DND-41 (cell line): ENCODE measurements around the gene DLAT.

Experiments used
- ATAC-seq: fragments of 200-7000 bp; cut with Tn5 transposase; 3 replicates; pipeline ENCODE4 v1.9.1; 2021; ENCODE audit warnings: low read depth; ENCODE audit not compliant: insufficient read depth
- DNase-seq: peaks from one replicate; pipeline ENCODE4 v3.0.0-alpha.2; 2020
- H2AFZ ChIP-seq: 2 replicates; pipeline ENCODE4 v1.6.0; 2012; ENCODE audit warnings: low read depth, low read length
- H3K27ac ChIP-seq: 2 replicates; pipeline ENCODE4 v1.5.1; 2012; ENCODE audit warnings: low read length, inconsistent platforms
- H3K27me3 ChIP-seq: fragments of 200-600 bp; sonication (generic); 2 replicates; pipeline ENCODE4 v1.6.0; 2012; ENCODE audit warnings: low read length, mild to moderate bottlenecking, inconsistent platforms; ENCODE audit not compliant: insufficient read depth, poor library complexity
- H3K36me3 ChIP-seq: 2 replicates; pipeline ENCODE4 v1.5.1; 2012; ENCODE audit warnings: low read length, inconsistent platforms; ENCODE audit not compliant: insufficient read depth
- H3K4me1 ChIP-seq: 2 replicates; pipeline ENCODE4 v1.5.1; 2012; ENCODE audit warnings: mild to moderate bottlenecking, low read length; ENCODE audit not compliant: insufficient read depth
- H3K4me2 ChIP-seq: 2 replicates; pipeline ENCODE4 v1.6.0; 2012; ENCODE audit warnings: mild to moderate bottlenecking, moderate library complexity, low read length, inconsistent platforms; ENCODE audit not compliant: insufficient read depth
- H3K4me3 ChIP-seq, 2 experiments: fragments of 200-600 bp in 1 of 2; shearing (Covaris generic) in 1 of 2; 2 replicates each; pipeline ENCODE4 v1.5.1; 2012 to 2016; ENCODE audit warnings: inconsistent platforms in 2 of 2, low read length in 2 of 2, mild to moderate bottlenecking in 2 of 2, low read depth in 1 of 2, moderate library complexity in 1 of 2
- H3K79me2 ChIP-seq: 2 replicates; pipeline ENCODE4 v1.6.0; 2012; ENCODE audit warnings: low read length, inconsistent platforms; ENCODE audit not compliant: insufficient read depth
- H3K9ac ChIP-seq: 2 replicates; pipeline ENCODE4 v1.6.0; 2012; ENCODE audit warnings: low read depth, mild to moderate bottlenecking, inconsistent platforms, low read length, moderate library complexity
- H3K9me3 ChIP-seq: 2 replicates; pipeline ENCODE4 v1.5.1; 2012; ENCODE audit warnings: low read length, moderate library complexity, mild to moderate bottlenecking, inconsistent platforms; ENCODE audit not compliant: insufficient read depth, severe bottlenecking
- H4K20me1 ChIP-seq: 2 replicates; pipeline ENCODE4 v1.6.0; 2012; ENCODE audit warnings: low read length; ENCODE audit not compliant: insufficient read depth
- EZH2 ChIP-seq: IDR thresholded peaks from 3 replicates; pipeline ENCODE4 v1.6.1; 2012; ENCODE audit warnings: borderline replicate concordance, low read depth, mild to moderate bottlenecking, moderate library complexity, low read length, inconsistent platforms; ENCODE audit not compliant: severe bottlenecking
- TF ChIP-seq, protein P1 (sequence below): IDR thresholded peaks from 2 replicates; pipeline ENCODE4 v1.5.1; 2012; ENCODE audit warnings: borderline replicate concordance, low read length, moderate library complexity, mild to moderate bottlenecking; ENCODE audit not compliant: poor library complexity, severe bottlenecking; ENCODE audit errors: extremely low read depth

Gene DLAT

GRCh38 chr11:112049777-112050176 lies 24.6 kb downstream of the DLAT start:
- Histone ChIP-seq H3K4me1 (no peaks in the 10 kb centered on the region), H3K4me2 (no peak overlapping the region), H3K79me2 (peaks cover 4% of the 10 kb centered on the region; the same call in 1 of the 2 replicates), H2AFZ (no peak overlapping the region), H3K27ac (no peak overlapping the region), H3K9me3 (no peaks in the 10 kb centered on the region), H3K4me3 (no peak overlapping the region), H3K27me3 (no peaks in the 10 kb centered on the region), H4K20me1 (no peaks in the 10 kb centered on the region), H3K36me3 (peaks cover 80% of the 10 kb centered on the region), H3K9ac (no peak overlapping the region)
- TF ChIP-seq, protein P1, sequence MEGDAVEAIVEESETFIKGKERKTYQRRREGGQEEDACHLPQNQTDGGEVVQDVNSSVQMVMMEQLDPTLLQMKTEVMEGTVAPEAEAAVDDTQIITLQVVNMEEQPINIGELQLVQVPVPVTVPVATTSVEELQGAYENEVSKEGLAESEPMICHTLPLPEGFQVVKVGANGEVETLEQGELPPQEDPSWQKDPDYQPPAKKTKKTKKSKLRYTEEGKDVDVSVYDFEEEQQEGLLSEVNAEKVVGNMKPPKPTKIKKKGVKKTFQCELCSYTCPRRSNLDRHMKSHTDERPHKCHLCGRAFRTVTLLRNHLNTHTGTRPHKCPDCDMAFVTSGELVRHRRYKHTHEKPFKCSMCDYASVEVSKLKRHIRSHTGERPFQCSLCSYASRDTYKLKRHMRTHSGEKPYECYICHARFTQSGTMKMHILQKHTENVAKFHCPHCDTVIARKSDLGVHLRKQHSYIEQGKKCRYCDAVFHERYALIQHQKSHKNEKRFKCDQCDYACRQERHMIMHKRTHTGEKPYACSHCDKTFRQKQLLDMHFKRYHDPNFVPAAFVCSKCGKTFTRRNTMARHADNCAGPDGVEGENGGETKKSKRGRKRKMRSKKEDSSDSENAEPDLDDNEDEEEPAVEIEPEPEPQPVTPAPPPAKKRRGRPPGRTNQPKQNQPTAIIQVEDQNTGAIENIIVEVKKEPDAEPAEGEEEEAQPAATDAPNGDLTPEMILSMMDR, result no peak
- TF ChIP-seq EZH2, result no peak
- DNase-seq, result no peak
- no peak for ATAC-seq

GRCh38 chr11:112050721-112051120 lies 25.5 kb downstream of the DLAT start:
- no peak for DNase-seq
- Histone ChIP-seq H3K27me3 (no peaks in the 10 kb centered on the region), H2AFZ (no peak overlapping the region), H3K9me3 (no peaks in the 10 kb centered on the region), H3K79me2 (peaks cover 4% of the 10 kb centered on the region; the same call in 1 of the 2 replicates), H3K27ac (no peak overlapping the region), H3K36me3 (peaks cover 73% of the 10 kb centered on the region), H3K4me1 (no peaks in the 10 kb centered on the region), H4K20me1 (no peaks in the 10 kb centered on the region), H3K4me2 (no peak overlapping the region), H3K9ac (no peak overlapping the region), H3K4me3 (no peak overlapping the region)
- ATAC-seq, result no peak
- TF ChIP-seq, protein P1, result no peak

DNA sequence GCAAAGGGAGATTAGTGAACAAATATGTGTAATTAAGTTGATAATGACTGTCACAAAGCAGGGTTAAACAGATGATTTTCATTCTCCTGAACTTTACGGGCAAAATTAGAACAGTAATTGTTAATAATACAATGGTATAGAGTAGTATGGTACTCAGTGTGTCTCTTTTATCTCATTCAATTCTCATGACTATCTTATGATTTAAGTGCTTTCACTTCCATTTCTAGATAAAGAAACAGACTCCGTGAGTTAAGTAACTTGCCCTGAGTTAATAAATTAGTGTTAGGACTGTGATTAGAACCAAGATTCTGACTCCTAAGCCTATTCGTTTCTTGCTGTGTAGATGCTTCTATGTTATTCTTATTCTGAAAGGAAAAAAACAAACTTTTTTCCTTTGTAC lies 26.6 kb downstream of the DLAT start:
- no peak overlapping the region for H3K4me3 ChIP-seq
- peaks cover 73% of the 10 kb centered on the region for H3K36me3 ChIP-seq
- H3K4me2 ChIP-seq, result no peak overlapping the region
- no peak overlapping the region for H3K27ac ChIP-seq
- ATAC-seq, result no peak
- H3K9me3 ChIP-seq, result no peaks in the 10 kb centered on the region
- H4K20me1 ChIP-seq, result no peaks in the 10 kb centered on the region
- no peak for DNase-seq
- TF ChIP-seq EZH2, result no peak
- TF ChIP-seq, protein P1, result no peak
- no peaks in the 10 kb centered on the region for H3K27me3 ChIP-seq
- H3K4me1 ChIP-seq, result no peaks in the 10 kb centered on the region
- no peak overlapping the region for H2AFZ ChIP-seq
- H3K79me2 ChIP-seq, result peaks cover 4% of the 10 kb centered on the region; the same call in 1 of the 2 replicates
- H3K9ac ChIP-seq, result no peak overlapping the region

DNA sequence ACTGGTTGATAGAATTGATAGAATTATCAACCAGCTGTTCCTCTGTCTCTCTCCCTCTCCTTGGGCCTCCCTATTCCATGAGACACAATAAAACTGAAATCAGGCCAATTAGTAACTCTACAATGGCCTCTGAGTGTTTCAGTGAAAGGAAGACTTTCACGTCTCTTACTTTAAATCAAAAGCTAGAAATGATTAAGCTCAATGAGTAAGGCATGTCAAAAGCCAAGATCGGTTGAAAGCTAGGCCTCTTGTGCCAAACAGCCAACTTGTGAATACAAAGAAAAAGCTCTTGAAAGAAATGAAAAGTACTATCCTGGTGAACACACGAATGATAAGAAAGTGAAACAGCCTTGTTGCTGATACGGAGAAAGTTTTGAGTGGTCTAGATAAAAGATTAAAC lies 32.0 kb downstream of the DLAT start:
- ATAC-seq, result no peak
- Histone ChIP-seq H3K9me3 (no peaks in the 10 kb centered on the region), H3K36me3 (peaks cover 79% of the 10 kb centered on the region), H4K20me1 (no peaks in the 10 kb centered on the region), H3K9ac (no peak overlapping the region), H3K79me2 (no peaks in the 10 kb centered on the region), H2AFZ (no peak overlapping the region), H3K4me1 (no peaks in the 10 kb centered on the region), H3K27me3 (no peaks in the 10 kb centered on the region), H3K4me3 (no peak overlapping the region), H3K27ac (no peak overlapping the region), H3K4me2 (no peak overlapping the region)
- DNase-seq, result no peak
- TF ChIP-seq, protein P1, result no peak
- no peak for TF ChIP-seq EZH2
